Stimulated activated naive CD4-positive, alpha-beta T cell (primary cell): ENCODE measurements around the gene CEP97.

ENCODE experiments used
- DNase-seq, 6 experiments: peaks; one replicate each; lab custom pipeline; 2025; lab: John Stamatoyannopoulos, UW

The CEP97 gene

DNA sequence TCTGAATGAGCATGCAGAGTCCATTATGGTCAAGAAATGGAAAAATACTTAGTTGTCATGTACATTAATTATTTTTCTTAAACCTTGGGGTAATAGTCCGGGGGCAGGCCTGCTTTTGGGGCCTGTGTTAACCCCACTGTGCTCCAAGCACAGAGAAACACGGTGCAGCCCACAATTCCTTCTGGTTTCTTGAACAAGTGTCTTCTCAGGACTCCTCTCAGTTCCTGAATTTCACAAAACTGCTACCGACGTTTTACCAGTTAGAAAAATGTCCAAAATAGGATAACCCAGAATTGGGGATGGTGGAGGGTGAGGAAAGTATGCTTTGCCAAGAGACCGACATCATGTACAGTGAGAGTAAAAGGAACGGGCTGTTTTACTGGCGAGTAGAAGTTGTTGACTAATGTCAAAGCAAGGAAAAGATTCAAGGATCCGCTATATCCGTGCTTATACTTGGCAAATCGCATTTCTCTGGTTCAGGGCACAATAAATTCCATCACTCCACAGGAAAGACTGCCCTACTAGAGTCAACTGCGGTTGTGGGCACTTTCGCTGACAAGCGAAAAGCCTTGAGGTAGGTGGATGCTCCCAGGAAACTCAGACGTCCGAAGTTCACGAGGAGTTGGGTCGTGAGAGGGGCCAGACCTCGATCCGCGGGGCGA is 54.1 kb downstream of the CEP97 start:
- peak in 2 of 6 experiments; percentile 40 to 50 for DNase-seq

- DNase-seq: peak; percentile 87 to 95 (median 92)
Measured at GRCh38 chr3:101779047-101779821, 54.8 kb downstream of the CEP97 start, which contains the start of gene NXPE3. TSS of gene NXPE3 (plus strand) at chr3:101779211. CDS start at chr3:101785597, 6,386 bp downstream.

- no peak for DNase-seq
Measured at GRCh38 chr3:101779822-101780381, 55.5 kb downstream of the CEP97 start.

DNA sequence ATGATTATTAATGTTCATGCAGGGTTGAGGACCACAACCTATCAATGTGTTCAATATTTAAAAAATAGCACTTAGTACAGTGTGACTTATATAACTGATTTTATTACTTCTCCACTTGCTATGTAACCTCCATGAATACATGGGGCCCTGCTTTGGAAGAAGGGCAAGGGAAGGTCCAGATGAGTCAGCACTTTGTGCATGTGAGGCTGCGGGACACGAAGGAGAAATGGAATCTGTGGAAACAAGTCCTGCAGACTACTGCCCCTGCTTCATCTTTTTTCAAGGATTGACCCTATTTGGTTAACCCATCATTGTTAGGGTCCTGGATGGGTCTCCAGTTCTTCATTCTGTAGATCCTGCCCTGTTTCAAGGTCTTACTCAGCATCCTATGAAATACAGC is 56.2 kb downstream of the CEP97 start:
- DNase-seq: no peak

- DNase-seq: no peak
Measured at GRCh38 chr3:101781166-101781565, 56.8 kb downstream of the CEP97 start.

GRCh38 chr3:101784855-101785613 is 60.6 kb downstream of the CEP97 start:
- peak in 4 of 6 experiments; percentile 1 to 77 (median 73) for DNase-seq

DNA sequence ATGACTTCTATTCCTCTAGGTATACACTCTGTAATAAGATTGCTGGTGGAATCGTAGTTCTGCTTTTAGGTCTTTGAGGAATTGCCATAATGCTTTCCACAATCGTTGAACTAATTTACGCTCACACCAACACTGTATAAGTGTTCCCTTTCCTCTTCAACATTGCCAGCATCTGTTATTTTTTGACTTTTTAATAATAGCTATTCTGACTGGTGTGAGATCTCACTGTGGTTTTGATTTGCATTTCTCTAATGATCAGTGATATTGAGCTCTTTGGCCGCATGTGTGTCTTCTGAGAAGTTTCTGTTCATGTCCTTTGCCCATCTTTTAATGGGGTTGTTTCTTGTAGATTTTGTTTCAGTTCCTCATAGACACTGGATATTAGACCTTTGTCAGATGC is 67.4 kb downstream of the CEP97 start:
- no peak for DNase-seq

GRCh38 chr3:101796077-101796680 is 71.8 kb downstream of the CEP97 start:
- DNase-seq: no peak

DNA sequence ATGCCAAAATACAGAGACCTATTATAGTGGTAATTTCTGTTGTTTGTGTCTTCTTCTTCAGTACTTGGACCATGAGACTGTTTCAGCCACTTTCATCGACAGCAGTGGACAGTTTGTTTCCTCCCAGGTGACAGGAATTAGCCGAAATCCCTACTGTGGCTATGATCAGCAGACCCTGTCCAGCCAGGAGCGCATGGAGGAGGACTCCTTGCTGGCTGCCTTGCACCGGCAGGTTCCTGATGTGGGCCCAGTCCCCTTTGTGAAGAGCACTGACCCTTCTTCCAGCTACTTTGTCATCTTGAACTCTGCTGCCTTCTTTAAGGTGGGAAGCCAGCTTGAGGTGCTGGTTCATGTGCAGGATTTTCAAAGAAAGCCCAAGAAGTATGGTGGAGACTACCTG is 76.8 kb downstream of the CEP97 start:
- DNase-seq: no peak

DNA sequence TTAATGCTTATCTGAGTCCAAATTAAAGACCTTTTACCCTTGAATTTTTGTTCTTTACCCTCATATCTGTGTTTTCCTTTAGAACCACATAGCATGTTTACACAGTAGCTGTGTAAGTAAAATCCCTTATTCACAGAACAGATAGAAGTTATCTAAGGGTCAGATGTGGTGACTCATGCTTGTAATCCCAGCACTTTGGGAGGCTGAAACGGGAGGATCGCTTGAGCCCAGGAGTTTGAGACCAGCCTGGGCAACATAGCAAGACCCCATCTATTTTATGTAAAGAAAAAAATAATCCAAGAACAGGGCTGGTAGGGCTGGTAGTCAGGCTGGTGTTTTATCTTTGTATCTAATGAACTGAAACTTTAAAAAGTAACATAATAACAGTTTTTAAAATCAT is 77.8 kb downstream of the CEP97 start:
- no peak for DNase-seq

- peak in 5 of 6 experiments; percentile 42 to 81 (median 61) for DNase-seq
Measured at GRCh38 chr3:101803173-101803782, 78.9 kb downstream of the CEP97 start.

- DNase-seq: no peak
Measured at GRCh38 chr3:101803939-101804338, 79.5 kb downstream of the CEP97 start.

DNA sequence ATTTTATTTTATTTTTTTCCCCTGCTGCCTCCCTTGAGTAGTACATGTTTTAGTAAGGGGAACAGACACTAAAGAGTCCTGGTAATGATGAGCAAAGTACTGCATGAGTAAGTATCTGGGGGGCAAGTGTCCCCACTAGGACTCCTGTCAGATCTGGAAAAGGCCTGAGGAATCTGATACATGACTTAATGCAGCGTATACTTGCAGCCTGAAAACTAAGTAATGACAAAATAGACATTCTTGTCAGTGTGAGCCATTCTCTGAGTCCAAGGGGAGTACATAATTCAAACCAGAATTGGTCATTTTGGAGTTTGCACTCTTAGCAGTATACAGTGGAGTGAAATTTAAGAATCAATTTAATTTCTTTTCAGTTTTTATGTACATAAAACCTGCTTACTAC is 82.1 kb downstream of the CEP97 start:
- DNase-seq: no peak

DNA sequence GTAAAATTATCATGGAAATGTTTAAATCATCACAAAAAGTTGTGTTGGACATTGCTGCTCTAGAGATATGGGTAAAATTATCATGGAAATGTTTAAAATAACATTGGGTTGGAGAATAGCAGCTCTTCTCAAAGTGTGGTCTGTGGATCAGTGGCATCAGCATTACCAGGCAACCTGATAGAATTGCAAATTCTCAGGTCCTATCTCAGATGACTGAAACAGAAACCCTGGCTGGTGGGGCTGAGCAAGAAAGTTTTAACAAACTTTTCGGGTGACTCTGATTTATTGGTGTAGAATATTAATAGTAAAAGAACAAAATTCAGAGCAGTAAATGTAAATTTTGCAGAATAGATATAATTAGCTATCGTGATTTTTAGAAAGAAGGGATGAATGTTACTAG is 83.5 kb downstream of the CEP97 start:
- DNase-seq: no peak

DNA sequence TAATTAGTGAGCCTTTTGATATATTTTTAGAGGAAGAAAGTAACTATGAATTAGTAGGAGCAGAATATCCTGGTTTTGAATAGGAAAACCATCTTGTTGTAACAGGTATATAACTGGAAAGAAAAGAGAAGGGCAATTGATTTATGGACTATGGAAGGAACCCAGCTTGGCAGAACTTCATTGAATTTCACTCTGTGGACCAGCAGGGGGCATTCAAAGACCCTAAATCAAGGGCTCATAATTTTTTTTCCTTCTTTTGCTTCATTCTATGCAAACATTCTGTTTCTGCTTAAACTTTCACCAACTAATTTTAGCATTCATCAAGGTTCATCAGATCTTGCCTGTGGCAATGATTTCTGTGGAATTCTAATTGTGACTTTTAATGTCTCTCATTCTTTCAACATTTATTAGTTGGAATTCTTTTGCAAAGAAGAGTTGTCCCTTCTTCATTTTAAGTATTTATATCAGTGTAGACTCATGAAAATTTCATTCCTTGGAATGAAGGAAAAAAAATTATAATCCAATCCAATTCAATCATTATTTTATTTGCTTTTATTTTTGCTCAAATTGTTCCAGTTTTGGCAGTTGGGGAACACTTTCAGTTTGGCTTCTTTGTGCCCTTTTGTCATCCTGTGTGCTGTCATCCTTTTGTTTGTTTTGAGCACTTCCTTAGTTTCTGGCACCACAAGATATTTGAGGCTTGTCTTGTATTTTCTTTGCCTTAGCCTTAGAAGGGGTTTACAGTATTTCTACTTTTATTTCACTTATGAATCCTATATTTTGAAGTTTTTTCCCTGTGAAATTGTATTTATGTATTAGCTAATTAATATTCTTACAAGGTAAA is 85.0 kb downstream of the CEP97 start:
- peak in 5 of 6 experiments; percentile 16 to 62 (median 27) for DNase-seq

DNA sequence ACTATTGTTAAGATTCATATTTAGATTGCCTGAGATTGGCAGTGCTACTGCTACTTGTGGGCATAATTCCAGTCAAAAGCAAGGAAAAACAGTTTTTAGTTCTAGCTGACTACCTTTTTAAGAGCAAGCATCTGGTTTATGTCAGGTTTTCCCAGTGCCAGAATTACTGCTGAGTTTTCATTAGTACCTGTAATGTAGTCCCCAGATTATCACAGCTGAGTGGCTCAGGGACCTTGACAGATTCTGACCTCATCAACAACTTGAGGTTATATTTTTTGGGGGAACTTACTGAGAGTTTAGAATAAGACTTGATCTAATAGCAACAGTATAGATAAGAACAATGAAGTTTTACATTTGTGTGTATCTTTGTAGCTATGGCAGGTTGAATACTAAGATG is 85.6 kb downstream of the CEP97 start:
- DNase-seq: no peak

- DNase-seq: no peak
Measured at GRCh38 chr3:101811875-101812274, 87.5 kb downstream of the CEP97 start.

- no peak for DNase-seq
Measured at GRCh38 chr3:101812895-101813294, 88.5 kb downstream of the CEP97 start.

DNA sequence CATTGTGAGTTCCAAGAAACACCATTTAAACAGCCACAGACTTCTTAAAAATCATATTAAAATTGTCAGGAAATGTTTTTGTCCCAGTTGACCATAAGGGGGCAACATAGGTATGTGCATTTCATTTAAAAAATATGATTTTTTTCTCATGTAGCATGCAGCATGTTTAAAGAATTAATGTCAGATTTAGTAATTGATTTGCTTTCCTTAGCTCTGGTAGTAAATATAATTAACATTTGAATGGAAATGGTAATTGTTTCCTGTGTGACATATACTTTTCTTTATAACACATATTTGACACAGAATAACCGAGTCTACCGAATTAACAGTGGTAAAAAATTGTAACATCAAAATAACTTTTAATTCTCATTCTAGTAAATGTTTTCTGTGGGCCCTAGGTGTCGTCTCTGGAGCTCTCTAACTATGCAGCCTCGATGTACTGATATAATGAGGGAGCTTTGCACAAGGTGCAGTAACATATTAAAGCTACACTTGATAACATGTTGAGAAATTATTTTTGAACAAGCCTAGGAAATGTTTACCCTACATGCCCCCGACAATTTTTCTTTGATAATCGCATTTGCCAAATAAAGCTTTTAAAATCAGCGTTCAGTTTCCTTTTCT is 89.5 kb downstream of the CEP97 start:
- DNase-seq: peak in 3 of 6 experiments; percentile 20 to 56 (median 41)

GRCh38 chr3:101814835-101815234 is 90.4 kb downstream of the CEP97 start:
- DNase-seq: no peak
